ES-I3 (cell line): ENCODE data around the gene RAB35.

Source experiments
- H3K36me3 ChIP-seq: 2 replicates; pipeline ENCODE4 v1.6.1; 2013; ENCODE audit warnings: mild to moderate bottlenecking, low read length, control low read depth, moderate library complexity; ENCODE audit not compliant: insufficient read depth
- H3K4me1 ChIP-seq: 2 replicates; pipeline ENCODE4 v1.6.1; 2013; ENCODE audit warnings: mild to moderate bottlenecking, control low read depth, low read length; ENCODE audit not compliant: insufficient read depth
- H3K9ac ChIP-seq: 2 replicates; pipeline ENCODE4 v1.6.1; 2013; ENCODE audit warnings: low read depth, mild to moderate bottlenecking, low read length, moderate library complexity
- H3K9me3 ChIP-seq: 2 replicates; pipeline ENCODE4 v1.6.1; 2013; ENCODE audit warnings: mild to moderate bottlenecking, low read length, moderate library complexity; ENCODE audit not compliant: control insufficient read depth, insufficient read depth

The RAB35 gene

DNA sequence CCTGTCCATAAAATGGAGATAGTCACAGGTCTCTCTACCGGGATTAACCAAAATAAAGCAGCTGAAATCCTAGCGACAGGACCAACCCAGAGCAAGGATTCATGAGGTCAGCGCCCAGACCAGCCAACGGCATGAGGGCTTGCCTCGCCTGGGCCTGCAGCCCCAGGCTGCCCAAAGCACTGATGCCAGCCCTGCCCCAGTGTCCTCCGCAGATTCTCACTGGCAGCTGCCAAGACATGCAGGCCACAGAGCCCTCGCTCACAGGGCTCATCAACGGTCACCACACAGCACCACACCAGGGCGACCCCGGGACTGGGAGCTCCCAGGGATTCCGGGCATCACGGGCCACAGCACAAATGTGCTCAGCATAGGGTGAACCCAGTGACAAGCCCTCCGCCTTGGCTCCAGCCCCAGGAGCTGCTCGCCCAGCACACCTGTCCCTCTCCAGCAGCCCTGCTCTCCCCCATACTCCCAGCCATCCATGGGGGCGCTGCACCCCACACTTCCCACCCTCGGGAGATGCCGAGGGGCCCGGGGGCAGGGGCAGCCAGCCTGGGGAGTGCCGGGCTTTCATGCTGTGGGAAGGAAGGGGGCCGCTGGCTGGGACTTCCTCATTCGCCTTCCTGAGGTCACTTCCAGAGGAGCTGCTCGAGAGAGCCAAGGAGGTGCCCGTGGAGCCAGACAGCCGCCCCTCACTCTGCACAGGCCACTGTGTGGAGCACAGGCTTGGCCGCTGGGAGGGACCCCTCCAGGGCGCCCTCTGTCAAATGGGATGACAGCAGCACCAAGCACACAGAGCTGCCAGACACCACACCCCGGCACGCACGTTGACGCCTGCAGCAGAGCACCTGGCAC lies 14.1 kb downstream of the RAB35 start:
- no peaks in the 10 kb centered on the region for H3K9me3 ChIP-seq
- H3K9ac ChIP-seq, result no peak overlapping the region

DNA sequence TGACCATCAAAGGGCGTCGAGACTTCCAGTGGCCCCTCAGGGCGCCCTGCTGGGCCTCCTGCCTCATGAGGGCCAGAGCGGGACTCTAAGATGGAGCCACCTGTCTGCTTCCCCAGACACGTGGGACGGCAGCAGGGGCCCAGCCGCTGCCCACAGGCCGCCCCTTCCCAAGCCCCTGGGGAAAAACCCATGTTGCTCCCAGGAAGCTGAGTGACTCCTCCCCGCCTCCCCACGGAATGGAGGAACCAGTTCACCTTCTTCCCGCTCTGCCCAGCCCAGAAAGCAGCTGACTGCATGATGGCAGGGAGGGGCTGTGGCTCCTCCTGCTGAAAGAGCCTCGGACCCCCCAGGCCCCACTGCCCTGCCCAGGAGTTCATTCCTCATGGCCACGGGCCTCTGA lies 14.9 kb downstream of the RAB35 start:
- H3K4me1 ChIP-seq, result peaks cover 9% of the 10 kb centered on the region; the same call in 1 of the 2 replicates
- H3K9me3 ChIP-seq, result no peaks in the 10 kb centered on the region
- no peak overlapping the region for H3K9ac ChIP-seq
- H3K36me3 ChIP-seq, result peaks cover 6% of the 10 kb centered on the region

More for the DNA sequence above, 14.1 kb downstream of the RAB35 start:
- H3K4me1 ChIP-seq, result peaks cover 9% of the 10 kb centered on the region; the same call in 1 of the 2 replicates
- peaks cover 6% of the 10 kb centered on the region for H3K36me3 ChIP-seq

DNA sequence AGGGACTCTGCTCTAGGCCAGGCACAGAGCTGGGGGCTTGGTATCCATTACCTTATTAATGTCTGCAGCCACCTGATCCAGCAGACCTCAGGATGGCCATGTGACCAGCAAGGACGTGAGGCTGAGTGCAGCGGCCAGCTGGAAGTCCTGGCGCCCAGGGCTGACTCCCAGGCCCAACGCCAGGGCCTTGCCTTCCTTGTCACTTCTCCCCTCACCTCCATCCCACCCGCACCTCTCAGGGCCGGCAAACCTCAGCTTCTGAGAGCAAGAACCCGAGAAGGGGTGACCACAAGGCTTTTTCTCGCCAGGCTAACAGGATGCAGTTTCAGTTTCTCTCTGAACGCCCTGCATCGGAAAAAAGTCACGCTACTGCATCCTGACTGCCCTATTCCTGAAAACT lies 15.4 kb downstream of the RAB35 start:
- H3K4me1 ChIP-seq, result peaks cover 7% of the 10 kb centered on the region; the same call in 1 of the 2 replicates
- peaks cover 6% of the 10 kb centered on the region for H3K36me3 ChIP-seq
- no peaks in the 10 kb centered on the region for H3K9me3 ChIP-seq
- H3K9ac ChIP-seq, result no peak overlapping the region

DNA sequence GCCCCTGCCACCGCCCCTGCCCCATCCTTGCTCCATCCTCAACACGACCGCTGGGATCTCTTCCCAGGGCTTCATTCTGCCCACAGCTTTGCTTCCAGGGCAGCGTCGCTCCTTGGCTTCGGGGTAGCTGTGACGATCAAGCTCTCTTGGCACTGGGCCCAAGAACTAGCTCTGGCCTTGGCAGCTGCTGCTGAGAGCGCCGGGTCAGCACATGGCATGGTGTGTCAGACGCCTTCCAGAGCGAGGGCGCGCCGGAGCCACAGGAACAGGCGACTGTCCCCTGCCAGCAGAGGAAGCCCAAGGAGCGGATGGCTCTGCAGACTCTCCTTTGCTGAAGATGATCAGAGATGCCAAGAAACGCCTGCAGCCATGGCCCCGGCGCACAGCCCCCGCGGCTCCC lies 15.9 kb downstream of the RAB35 start:
- Histone ChIP-seq H3K36me3 (peaks cover 6% of the 10 kb centered on the region), H3K9me3 (no peaks in the 10 kb centered on the region), H3K4me1 (peaks cover 9% of the 10 kb centered on the region; the same call in 1 of the 2 replicates), H3K9ac (no peak overlapping the region)

DNA sequence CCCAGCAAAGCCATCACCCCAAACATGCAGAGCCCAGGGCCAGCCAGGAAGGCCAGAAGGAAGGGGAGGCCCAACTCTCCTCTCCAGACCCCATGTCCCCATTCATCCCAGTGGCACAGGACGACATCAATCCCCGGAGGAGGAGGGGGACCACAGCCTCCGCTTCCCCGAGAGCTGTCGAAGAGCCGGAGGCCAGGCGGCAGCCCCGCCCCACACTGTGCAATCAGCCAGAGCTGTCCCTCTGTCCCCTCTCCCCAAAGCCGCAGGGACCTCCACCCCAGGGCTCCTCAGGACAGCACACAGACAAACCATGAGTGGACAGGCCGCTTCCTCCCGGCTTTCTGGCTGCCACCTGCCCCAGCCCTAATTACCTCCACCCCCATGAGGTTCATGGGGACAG lies 16.8 kb downstream of the RAB35 start:
- H3K36me3 ChIP-seq, result peaks cover 6% of the 10 kb centered on the region
- peaks cover 5% of the 10 kb centered on the region; the same call in 1 of the 2 replicates for H3K4me1 ChIP-seq
- H3K9me3 ChIP-seq, result no peaks in the 10 kb centered on the region
- no peak overlapping the region for H3K9ac ChIP-seq

DNA sequence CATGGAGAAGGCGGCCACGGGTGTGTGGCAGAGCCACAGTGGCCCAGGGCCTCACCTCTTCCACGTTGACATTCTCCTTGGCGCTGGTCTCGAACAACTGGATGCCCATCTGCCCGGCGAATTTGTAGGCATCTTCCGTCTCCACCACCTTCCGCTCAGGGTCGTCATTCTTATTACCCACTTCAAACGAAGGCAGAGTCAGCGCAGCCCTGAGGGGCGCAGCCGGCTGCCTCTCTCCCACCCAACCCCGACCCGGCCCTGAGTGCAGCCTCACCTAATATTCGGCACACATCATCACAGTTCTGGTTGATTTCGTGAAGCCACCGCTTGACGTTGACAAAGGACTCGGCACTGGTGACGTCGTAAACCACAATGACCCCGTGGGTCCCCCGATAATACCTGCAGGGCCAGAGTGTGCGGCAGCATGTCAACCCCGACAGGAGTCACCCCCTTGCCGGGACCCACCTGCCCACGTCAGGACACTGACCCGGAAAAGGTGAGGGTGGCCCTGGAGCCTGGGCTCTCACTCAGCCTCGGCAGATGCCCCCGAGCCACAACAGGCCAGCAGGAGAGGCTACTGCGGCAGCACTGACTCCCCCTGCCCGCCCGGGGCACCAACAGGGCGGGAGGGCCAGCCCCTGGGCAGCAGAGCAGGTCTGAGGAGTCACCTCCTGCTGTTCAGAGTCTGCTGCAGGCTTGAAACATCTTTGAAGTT lies 17.6 kb downstream of the RAB35 start:
- H3K4me1 ChIP-seq, result peaks cover 13% of the 10 kb centered on the region; the same call in 1 of the 2 replicates
- peaks cover 6% of the 10 kb centered on the region for H3K36me3 ChIP-seq
- H3K9ac ChIP-seq, result no peak overlapping the region
- H3K9me3 ChIP-seq, result no peaks in the 10 kb centered on the region

DNA sequence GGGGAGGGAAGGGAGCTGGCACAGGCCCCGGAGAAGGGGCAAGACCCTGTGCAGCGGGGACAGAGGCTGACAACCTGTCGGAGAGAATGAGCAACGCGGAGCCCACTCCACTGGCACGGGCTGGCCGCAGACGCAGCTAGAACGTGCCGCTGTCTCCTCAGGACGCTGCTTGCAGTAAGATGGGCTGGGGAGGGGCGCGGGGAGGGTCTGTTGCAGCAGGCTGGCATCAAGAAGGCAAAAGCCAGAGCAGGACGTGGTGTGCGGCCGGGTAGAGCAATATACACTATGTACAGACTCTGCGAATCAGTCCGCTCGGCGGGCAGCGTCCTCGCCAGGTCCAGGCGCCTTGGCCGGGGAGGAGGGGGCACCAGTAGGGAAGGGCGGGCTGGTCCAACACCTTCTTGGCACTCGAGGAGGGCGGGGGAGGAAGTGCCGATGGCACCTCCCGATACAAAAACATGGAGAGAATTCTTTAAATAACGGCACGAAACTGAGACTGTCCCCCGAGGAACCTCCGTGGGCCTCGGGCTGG lies 19.8 kb downstream of the RAB35 start:
- Histone ChIP-seq H3K9me3 (no peaks in the 10 kb centered on the region), H3K9ac (no peak overlapping the region), H3K36me3 (peaks cover 6% of the 10 kb centered on the region), H3K4me1 (peaks cover 23% of the 10 kb centered on the region; the same call in 1 of the 2 replicates)

DNA sequence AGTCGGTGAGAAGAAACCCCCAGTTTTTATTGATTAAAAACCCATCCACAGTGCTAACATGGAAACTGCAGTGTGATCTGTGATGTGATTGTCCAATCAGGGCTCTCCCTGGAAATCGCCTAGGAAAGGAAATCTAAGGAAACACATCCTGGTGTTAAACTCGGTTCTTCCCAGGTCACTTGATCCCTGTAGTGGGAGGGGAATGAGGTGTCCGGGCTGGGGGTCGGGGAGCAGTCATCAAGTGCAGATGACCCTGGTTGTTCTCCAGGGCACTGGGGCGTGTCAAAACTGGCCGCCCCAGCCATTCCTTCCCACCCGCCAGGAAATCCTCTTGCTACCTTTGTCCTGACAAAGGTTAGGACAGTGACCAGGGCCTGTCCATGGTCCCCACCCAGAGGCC lies 20.8 kb downstream of the RAB35 start:
- peaks cover 23% of the 10 kb centered on the region; the same call in 1 of the 2 replicates for H3K4me1 ChIP-seq

DNA sequence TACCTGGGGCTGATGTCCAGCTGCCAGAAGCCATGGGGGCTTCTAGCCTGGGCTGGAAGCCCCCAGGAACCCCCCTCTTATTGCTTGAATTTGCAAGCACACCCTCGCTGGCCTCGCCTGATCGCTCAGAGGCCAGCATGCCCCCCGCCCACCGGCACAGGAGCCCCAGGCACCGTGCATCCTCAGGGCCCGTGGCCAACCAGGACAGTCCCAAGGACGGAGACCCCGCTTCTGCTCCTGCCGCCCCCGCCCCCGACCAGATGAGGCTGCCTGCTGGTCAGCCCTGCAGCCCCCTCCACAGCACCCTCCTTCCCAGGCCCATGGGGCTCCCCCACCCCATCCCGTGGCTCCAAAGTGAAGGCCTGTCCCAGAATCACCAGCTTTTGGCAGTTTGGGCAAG lies 21.2 kb downstream of the RAB35 start:
- peaks cover 6% of the 10 kb centered on the region for H3K36me3 ChIP-seq
- H3K9ac ChIP-seq, result no peak overlapping the region
- H3K4me1 ChIP-seq, result peaks cover 23% of the 10 kb centered on the region; the same call in 1 of the 2 replicates
- no peaks in the 10 kb centered on the region for H3K9me3 ChIP-seq

More for the DNA sequence above, 20.8 kb downstream of the RAB35 start:
- peaks cover 6% of the 10 kb centered on the region for H3K36me3 ChIP-seq
- H3K9me3 ChIP-seq, result no peaks in the 10 kb centered on the region
- H3K9ac ChIP-seq, result no peak overlapping the region

DNA sequence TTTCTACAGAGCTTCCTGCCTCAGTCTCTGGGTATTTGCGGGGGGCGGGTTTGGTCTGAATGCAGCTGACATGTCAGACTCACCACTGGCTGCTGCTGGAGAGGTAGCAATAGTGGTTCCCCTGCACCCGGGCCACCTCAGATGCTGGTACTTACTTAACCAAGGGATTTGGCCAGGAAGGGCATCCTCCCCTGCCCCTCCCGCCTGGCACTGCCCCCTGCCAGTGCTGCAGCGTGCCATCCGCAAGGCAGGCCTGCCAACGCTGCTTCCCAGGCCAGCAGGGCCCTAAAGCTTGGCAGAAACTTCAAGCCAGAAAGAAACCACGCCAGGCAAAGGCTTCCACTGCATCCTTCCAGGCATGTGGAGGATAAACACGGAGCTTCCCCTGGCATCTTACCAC lies 22.1 kb downstream of the RAB35 start:
- Histone ChIP-seq H3K9ac (no peak overlapping the region), H3K4me1 (peaks cover 23% of the 10 kb centered on the region; the same call in 1 of the 2 replicates), H3K36me3 (peaks cover 6% of the 10 kb centered on the region)

DNA sequence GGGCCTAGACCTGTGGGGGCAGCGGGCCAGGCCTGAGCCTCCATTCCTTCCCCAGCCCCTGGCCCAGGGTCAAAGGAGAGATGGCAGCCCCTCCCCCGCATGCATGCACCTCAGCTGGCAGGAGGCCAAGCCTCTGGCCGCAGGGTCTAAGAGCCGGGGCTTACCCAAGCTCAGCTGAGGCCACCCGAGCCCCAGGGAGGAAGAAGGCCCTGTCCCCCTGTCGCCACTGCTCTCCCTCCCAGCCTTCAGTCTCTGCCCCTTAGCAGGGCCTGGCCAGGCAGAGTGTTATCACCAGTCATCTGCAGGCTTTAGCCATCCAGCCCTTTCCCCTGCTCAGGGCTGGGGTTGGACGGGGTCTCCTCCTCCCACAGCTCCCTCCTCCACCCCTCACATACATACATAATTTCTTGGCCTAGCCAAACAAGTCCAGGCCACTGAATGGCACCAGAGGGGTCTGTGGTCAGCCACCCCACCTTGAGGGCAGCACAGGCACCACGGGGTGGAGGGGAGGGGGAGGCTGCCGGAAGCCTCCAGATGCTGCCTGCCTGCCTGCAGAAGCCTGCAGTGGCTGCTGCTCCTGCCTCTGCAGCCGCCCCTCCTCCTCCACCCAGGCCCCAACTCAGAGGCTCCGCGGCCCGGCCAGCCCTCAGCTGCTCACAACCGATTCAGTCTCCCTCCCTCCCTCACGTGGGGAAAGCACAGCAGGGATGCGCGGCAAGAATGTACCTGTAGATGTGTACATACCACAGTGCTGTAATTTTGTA lies 22.8 kb downstream of the RAB35 start:
- Histone ChIP-seq H3K36me3 (peaks cover 5% of the 10 kb centered on the region), H3K9ac (peak overlapping the region; percentile 7; the same call in 1 of the 2 replicates), H3K9me3 (no peaks in the 10 kb centered on the region), H3K4me1 (peaks cover 23% of the 10 kb centered on the region; the same call in 1 of the 2 replicates)

More for the DNA sequence above, 22.1 kb downstream of the RAB35 start:
- no peaks in the 10 kb centered on the region for H3K9me3 ChIP-seq

DNA sequence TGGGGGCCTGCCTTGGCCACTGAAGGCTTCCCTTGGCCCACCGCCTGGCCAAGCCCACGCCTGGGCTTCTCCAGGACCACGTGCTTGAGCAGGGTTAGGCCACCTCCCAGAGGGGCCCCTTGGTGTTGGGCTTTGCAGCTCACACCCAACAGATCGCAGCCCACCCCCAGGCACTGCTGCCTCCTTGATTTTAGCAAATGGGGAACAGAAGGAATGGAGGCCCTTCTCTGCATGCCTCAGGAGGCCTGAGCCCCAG lies 23.3 kb downstream of the RAB35 start:
- Histone ChIP-seq H3K4me1 (peaks cover 23% of the 10 kb centered on the region; the same call in 1 of the 2 replicates), H3K9ac (no peak overlapping the region), H3K9me3 (no peaks in the 10 kb centered on the region)

DNA sequence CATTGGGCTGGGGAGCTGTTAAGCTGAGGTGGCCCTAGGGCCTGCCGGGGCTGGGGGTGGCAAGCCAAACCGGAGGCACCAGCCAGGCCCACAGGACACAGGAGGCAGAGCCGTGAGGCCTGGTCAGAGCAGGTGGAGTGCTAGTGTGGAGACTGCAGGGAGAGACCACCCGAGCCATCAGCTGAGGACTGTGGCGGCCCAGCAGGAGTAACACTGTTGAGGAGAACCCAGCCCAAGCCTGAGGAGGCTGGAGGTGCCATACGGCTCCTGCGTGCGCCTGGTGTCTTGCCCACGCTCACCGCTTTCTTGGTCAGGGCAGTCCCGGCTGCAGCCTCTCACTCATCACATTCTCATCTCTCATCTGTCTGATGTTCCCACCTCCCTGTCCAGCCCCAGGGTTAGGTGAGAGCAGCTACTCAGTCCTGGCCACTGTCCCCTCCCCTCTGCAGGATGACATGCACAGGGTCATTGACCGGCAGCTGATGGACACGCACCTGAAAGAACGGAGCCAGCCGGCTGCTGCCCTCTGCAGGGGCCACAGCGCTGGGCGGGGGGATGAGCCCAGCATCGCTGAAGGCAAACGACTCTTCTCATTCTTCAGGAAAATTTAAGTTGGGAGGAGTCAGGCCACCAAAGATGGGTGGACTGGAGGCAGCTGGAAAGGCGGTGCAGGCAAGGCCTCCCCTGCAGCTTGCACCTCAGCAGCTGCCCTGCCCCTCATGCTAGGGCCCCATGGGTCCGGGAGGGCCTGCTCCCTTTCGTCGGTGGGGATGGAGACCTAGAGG lies 23.8 kb downstream of the RAB35 start:
- H3K9me3 ChIP-seq, result no peaks in the 10 kb centered on the region
- H3K4me1 ChIP-seq, result peaks cover 24% of the 10 kb centered on the region; the same call in 1 of the 2 replicates
- H3K9ac ChIP-seq, result no peak overlapping the region
- H3K36me3 ChIP-seq, result no peaks in the 10 kb centered on the region; the same call in 1 of the 2 replicates

More for the DNA sequence above, 23.3 kb downstream of the RAB35 start:
- H3K36me3 ChIP-seq, result no peaks in the 10 kb centered on the region; the same call in 1 of the 2 replicates
